Hepatocyte (in vitro differentiated cells): ENCODE data around the gene MAG. TPM values are rescaled to one million over a fixed set of nuclear protein-coding genes. Genes with fewer than 3 reads are reported as not detected.
"Not testable (repeated sequence)": the region's sequence is repeated elsewhere in the genome, so short reads cannot be mapped to it uniquely, and the experiment has no call there.

ENCODE experiments used
- DNase-seq: peaks from one replicate; pipeline ENCODE4 v3.0.0-alpha.2; 2016; ENCODE audit warnings: low spot score
- H2AFZ ChIP-seq: fragments of 200-600 bp; sonication (generic); 2 replicates; pipeline ENCODE4 v1.6.0; 2016; ENCODE audit warnings: antibody characterized with exemption, mild to moderate bottlenecking
- H3K27ac ChIP-seq: fragments of 200-600 bp; sonication (generic); 2 replicates; pipeline ENCODE4 v1.5.1; 2016; ENCODE audit warnings: mild to moderate bottlenecking
- H3K27me3 ChIP-seq: fragments of 200-600 bp; sonication (generic); 2 replicates; pipeline ENCODE4 v1.6.1; 2016
- H3K36me3 ChIP-seq: fragments of 200-600 bp; sonication (generic); replicated peaks from 2 replicates; pipeline ENCODE4 v1.5.1; 2016; ENCODE audit warnings: low read depth; ENCODE audit not compliant: insufficient read depth
- H3K4me1 ChIP-seq: fragments of 200-600 bp; sonication (generic); 2 replicates; pipeline ENCODE4 v1.5.1; 2016; ENCODE audit warnings: mild to moderate bottlenecking, moderate library complexity; ENCODE audit not compliant: insufficient read depth
- H3K4me2 ChIP-seq: fragments of 200-600 bp; sonication (generic); 2 replicates; pipeline ENCODE4 v1.6.0; 2016
- H3K4me3 ChIP-seq: fragments of 200-600 bp; sonication (generic); 2 replicates; pipeline ENCODE4 v1.5.1; 2016; ENCODE audit warnings: mild to moderate bottlenecking
- H3K79me2 ChIP-seq: fragments of 200-600 bp; sonication (generic); 2 replicates; pipeline ENCODE4 v1.6.0; 2017; ENCODE audit warnings: mild to moderate bottlenecking
- H3K9me2 ChIP-seq: fragments of 200-600 bp; sonication (generic); replicated peaks from 2 replicates; pipeline ENCODE4 v1.6.0; 2017; ENCODE audit warnings: mild to moderate bottlenecking; ENCODE audit not compliant: insufficient read depth
- H3K9me3 ChIP-seq: fragments of 200-600 bp; sonication (generic); 2 replicates; pipeline ENCODE4 v1.5.1; 2016; ENCODE audit warnings: low read depth, mild to moderate bottlenecking
- H4K20me1 ChIP-seq: fragments of 200-600 bp; sonication (generic); 2 replicates; pipeline ENCODE4 v1.6.0; 2016; ENCODE audit warnings: mild to moderate bottlenecking; ENCODE audit not compliant: insufficient read depth, poor library complexity, severe bottlenecking
- CTCF ChIP-seq: fragments of 200-600 bp; sonication (generic); IDR thresholded peaks from 2 replicates; pipeline ENCODE4 v1.5.1; 2016; ENCODE audit warnings: antibody characterized with exemption, mild to moderate bottlenecking; ENCODE audit not compliant: poor library complexity
- EZH2 ChIP-seq: fragments of 200-600 bp; sonication (generic); IDR thresholded peaks from 2 replicates; pipeline ENCODE4 v1.6.1; 2016; ENCODE audit warnings: antibody characterized with exemption, mild to moderate bottlenecking, borderline replicate concordance
- EZH2phosphoT487 ChIP-seq: fragments of 200-600 bp; sonication (generic); IDR thresholded peaks from one replicate; pipeline ENCODE4 v1.6.1; 2018; ENCODE audit warnings: antibody characterized with exemption, mild to moderate bottlenecking, low read depth, moderate library complexity; ENCODE audit not compliant: unreplicated experiment, severe bottlenecking
- WGBS: methylation state at CpG from one replicate; pipeline ENCODE4 v1.1.6; 2016; ENCODE audit warnings: low lambda C conversion rate; ENCODE audit errors: missing lambda C conversion rate; 5-methylcytosine and 5-hydroxymethylcytosine counted together
- polyA plus RNA-seq: library from polyadenylated mRNA; unstranded; fragments of >200 nt; fragmentation: Nextera tagmentation; extraction: Ambion mirVana; gene quantifications from 2 replicates; pipeline ENCODE4 v1.2.1, GENCODE V29; 2016
- total RNA-seq: library from RNA; depleted of rRNA; stranded (reverse); fragments of >200 nt; gene quantifications from 2 replicates; pipeline ENCODE4 v1.2.3, GENCODE V29; 2014

The MAG gene
- total and polyA plus RNA-seq, 2 experiments from 2014 or later, result 0.47 TPM; not detected in 1

GRCh38 chr19:35354898-35355297, 62.9 kb downstream of the MAG start:
- Histone ChIP-seq H3K36me3 (no peaks in the 10 kb centered on the region), H3K4me3 (no peak overlapping the region), H3K9me3 (no peaks in the 10 kb centered on the region), H2AFZ (no peak overlapping the region), H3K9me2 (no peaks in the 10 kb centered on the region), H3K4me1 (peaks cover 5% of the 10 kb centered on the region), H3K27ac (no peak overlapping the region), H3K27me3 (no peaks in the 10 kb centered on the region), H4K20me1 (no peaks in the 10 kb centered on the region), H3K4me2 (no peak overlapping the region), H3K79me2 (no peaks in the 10 kb centered on the region)
- no peak for DNase-seq
- TF ChIP-seq EZH2phosphoT487, result no peak
- TF ChIP-seq CTCF, result no peak
- TF ChIP-seq EZH2, result no peak
- 82% methylated on average over 8 of the region's 8 CpGs for whole genome bisulfite sequencing

- H3K9me2 ChIP-seq, result no peaks in the 10 kb centered on the region
- no peaks in the 10 kb centered on the region for H3K36me3 ChIP-seq
- H4K20me1 ChIP-seq, result no peaks in the 10 kb centered on the region
- no peaks in the 10 kb centered on the region for H3K79me2 ChIP-seq
- H3K9me3 ChIP-seq, result no peaks in the 10 kb centered on the region
- H3K4me3 ChIP-seq, result no peak overlapping the region
- TF ChIP-seq CTCF (no peak), EZH2phosphoT487 (no peak), EZH2 (no peak)
- 70% methylated on average over 6 of the region's 6 CpGs for WGBS
- H3K27ac ChIP-seq, result no peak overlapping the region
- H2AFZ ChIP-seq, result no peak overlapping the region
- no peak for DNase-seq
- H3K4me2 ChIP-seq, result no peak overlapping the region
- H3K4me1 ChIP-seq, result peaks cover 5% of the 10 kb centered on the region
- no peaks in the 10 kb centered on the region for H3K27me3 ChIP-seq
Observed at GRCh38 chr19:35355791-35356460, 64.0 kb downstream of the MAG start.

- no peak within 1 kb of the TSS for H2AFZ ChIP-seq
- H3K9me3 ChIP-seq, result no peaks in the 10 kb centered on the region
- DNase-seq, result no peak
- H3K4me1 ChIP-seq, result peaks cover 5% of the 10 kb centered on the region
- no peaks in the 10 kb centered on the region for H4K20me1 ChIP-seq
- H3K4me3 ChIP-seq, result no peak within 1 kb of the TSS
- no peaks in the 10 kb centered on the region for H3K79me2 ChIP-seq
- no peaks in the 10 kb centered on the region for H3K36me3 ChIP-seq
- H3K9me2 ChIP-seq, result no peaks in the 10 kb centered on the region
- 73% methylated on average over 18 of the region's 18 CpGs for WGBS
- TF ChIP-seq EZH2phosphoT487, result no peak
- TF ChIP-seq CTCF, result no peak
- no peak for TF ChIP-seq EZH2
- no peak within 1 kb of the TSS for H3K27ac ChIP-seq
- H3K27me3 ChIP-seq, result no peaks in the 10 kb centered on the region
- no peak within 1 kb of the TSS for H3K4me2 ChIP-seq
Observed at GRCh38 chr19:35357867-35358573, 66.1 kb downstream of the MAG start, which contains the start of gene FFAR3. TSS of gene FFAR3 (plus strand) at chr19:35358460. CDS start at chr19:35358891, 431 bp downstream.

GRCh38 chr19:35358834-35359233, 66.9 kb downstream of the MAG start:
- not testable (repeated sequence) for H3K4me3 ChIP-seq, H3K4me2 ChIP-seq, H3K9me3 ChIP-seq, DNase-seq, H3K4me1 ChIP-seq, H3K9me2 ChIP-seq, H3K27me3 ChIP-seq, H3K36me3 ChIP-seq, H3K79me2 ChIP-seq, H4K20me1 ChIP-seq, H2AFZ ChIP-seq, H3K27ac ChIP-seq
- WGBS, result 94% methylated on average over 11 of the region's 16 CpGs

- DNase-seq, H3K9me2 ChIP-seq, H3K27me3 ChIP-seq, H3K9me3 ChIP-seq, H4K20me1 ChIP-seq, H3K79me2 ChIP-seq, H3K4me3 ChIP-seq, H2AFZ ChIP-seq, H3K4me1 ChIP-seq, H3K4me2 ChIP-seq, H3K27ac ChIP-seq, H3K36me3 ChIP-seq: not testable (repeated sequence)
- 96% methylated on average over 20 of the region's 21 CpGs for WGBS
Observed at GRCh38 chr19:35359395-35359794, 67.4 kb downstream of the MAG start.

- not testable (repeated sequence) for H3K27ac ChIP-seq, H2AFZ ChIP-seq, H3K9me2 ChIP-seq, H4K20me1 ChIP-seq, H3K27me3 ChIP-seq, H3K36me3 ChIP-seq, DNase-seq, H3K79me2 ChIP-seq, H3K4me1 ChIP-seq, H3K9me3 ChIP-seq, H3K4me2 ChIP-seq, H3K4me3 ChIP-seq
- 66% methylated on average over 2 of the region's 5 CpGs for WGBS
Observed at GRCh38 chr19:35360081-35360480, 68.1 kb downstream of the MAG start.
